Astrocyte of the spinal cord (primary cell): ENCODE results near the gene KSR1.
A peak's percentile ranks its signal among the peaks of the same experiment; 100 is the strongest.

Source experiments
- DNase-seq: peaks from one replicate; pipeline ENCODE4 v3.0.0; 2011; ENCODE audit warnings: low read depth, low spot score
- H3K4me3 ChIP-seq: 2 replicates; pipeline ENCODE4 v1.5.1; 2011; ENCODE audit warnings: low read depth, mild to moderate bottlenecking, low read length, moderate library complexity
- CTCF ChIP-seq: IDR thresholded peaks from 2 replicates; pipeline ENCODE4 v1.5.1; 2012; ENCODE audit warnings: low read depth, mild to moderate bottlenecking, low read length, inconsistent platforms
- in situ Hi-C: cut with HindIII; loops from 2 replicates; pipeline ENCODE4 v1.10.0; 2017; ENCODE audit warnings: low sequenced_read_pairs

KSR1 gene

DNA sequence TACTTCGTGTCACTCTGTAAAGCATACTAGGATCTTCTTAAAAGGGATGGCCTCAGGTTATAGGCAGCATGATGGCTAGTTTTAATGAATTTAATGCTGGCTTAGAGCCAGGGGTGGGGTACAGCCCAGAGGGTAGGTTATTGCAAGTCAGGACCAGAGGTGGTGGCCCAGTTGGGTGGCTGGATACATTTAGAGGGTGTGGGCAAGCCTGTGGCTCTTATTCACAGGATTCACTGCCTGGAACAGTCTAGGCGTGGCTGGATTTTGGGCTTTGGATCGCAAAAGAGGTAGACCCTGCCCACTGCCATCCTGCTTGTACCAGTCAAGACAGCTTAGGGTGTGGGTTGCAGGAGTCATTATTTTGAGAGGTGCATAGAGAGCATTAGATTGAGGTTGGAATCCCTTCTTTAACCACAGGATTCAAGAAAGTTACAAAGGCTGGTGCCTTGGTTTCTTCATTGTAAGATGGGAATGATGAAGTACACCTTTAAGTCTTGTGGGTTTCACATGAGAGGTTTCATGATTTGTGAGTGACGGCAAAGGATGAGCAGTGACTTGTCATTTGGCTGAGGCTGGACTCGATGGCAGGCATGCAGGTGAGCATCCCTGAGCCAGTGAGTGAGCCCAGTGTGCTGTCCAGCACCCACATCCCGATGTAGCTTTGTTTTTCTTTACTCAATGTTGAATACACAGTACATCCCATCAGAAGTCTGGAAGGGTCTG lies 85.2 kb downstream of the KSR1 start:
- DNase-seq: no peak
- H3K4me3 ChIP-seq: no peak overlapping the region
- TF ChIP-seq CTCF: no peak
- in situ Hi-C loops: no loop called here

- no peak overlapping the region for H3K4me3 ChIP-seq
- in situ Hi-C loops: no loop called here
- no peak for TF ChIP-seq CTCF
- DNase-seq: no peak
These were observed 86.7 kb downstream of the KSR1 start for GRCh38 chr17:27542841-27543463.

DNA sequence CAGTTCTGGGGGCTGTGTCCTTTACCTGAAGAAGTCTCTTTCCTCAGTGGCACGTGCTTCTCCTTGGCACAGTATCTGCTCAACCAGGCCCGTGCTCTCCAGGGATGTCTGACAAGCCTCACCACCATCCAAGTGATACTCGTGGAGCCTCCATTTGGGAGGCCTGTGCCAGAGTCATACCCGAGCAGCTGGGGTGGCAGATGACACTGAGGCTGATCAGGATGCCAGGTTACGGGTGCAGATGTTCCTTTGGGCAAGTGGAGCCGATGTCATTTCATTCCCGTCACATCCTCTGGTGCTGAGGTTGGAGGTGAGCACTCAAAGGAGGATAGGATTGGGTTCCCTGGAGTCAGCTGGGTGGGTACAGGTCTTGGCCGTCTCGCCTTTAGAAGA lies 87.2 kb downstream of the KSR1 start:
- no peak for TF ChIP-seq CTCF
- no peak overlapping the region for H3K4me3 ChIP-seq
- no peak for DNase-seq
- in situ Hi-C loops: no loop called here

DNA sequence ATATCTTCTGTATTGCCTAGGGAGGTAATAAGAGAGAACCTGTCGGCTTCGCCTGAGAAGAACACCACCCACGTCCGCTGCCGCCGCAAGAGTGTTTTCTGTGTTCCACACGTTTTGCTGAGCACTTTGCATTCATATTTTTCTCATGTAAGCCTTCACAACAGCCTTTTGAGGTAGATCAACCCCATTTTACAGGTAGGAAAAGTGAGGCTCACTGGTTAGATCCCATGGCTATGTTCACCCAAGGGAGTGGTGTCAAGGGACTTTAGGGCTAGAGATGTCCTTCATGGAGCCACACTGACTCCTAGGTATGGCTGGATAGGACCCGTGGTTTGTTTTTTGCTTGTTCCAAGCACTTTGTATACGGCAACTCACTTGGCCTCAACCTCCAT lies 87.7 kb downstream of the KSR1 start:
- in situ Hi-C loops: no loop called here
- no peak for TF ChIP-seq CTCF
- no peak for DNase-seq
- no peak overlapping the region for H3K4me3 ChIP-seq

GRCh38 chr17:27544350-27545131 lies 88.3 kb downstream of the KSR1 start:
- H3K4me3 ChIP-seq: no peak overlapping the region
- in situ Hi-C loops: no loop called here
- DNase-seq: peak; percentile 91
- TF ChIP-seq CTCF: no peak

DNA sequence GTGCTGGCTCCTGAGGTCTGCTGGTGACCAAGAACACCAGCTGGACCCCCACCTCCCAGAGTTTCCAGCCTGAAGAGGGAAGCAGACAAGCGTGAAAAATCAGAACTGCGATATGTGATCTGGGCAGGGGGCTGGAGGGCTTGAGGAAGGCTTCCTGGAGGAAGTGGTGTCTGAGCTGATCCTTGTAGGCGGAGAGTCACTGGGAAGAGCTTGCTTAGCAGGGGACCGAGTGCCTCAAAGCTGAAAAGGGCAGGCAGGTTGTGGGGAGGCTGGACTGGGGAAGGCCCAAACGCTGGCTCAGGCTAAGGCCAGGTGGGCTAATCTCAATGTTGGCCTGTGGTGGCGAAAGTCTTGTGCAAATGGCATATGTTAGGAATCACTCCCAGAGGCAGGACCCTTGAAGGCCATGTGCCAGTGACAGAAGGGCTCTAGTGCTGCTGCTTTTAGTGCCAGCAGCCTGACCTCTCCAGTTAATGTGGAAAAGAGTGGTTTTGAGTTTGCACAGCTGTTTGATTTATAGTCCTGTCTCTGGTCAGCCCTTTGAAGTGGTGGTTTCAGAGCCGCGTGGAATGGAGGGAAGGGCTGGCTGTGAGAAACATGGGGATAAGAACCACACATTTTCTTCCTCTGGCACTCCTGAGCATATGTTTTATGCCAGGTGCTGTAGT lies 89.4 kb downstream of the KSR1 start:
- DNase-seq: peak; percentile 88
- in situ Hi-C loops: no loop called here
- no peak overlapping the region for H3K4me3 ChIP-seq
- TF ChIP-seq CTCF: no peak
